PFSK-1 (cell line): Measurements from ENCODE around the gene GNG13.

Experiments used
- FOXP2 ChIP-seq: optimal IDR thresholded peaks from 2 replicates; pipeline ENCODE3; 2011; ENCODE audit warnings: borderline replicate concordance, control low read depth, inconsistent platforms; ENCODE audit not compliant: insufficient read depth; ENCODE audit errors: extremely low read length, extremely low read depth
- POLR2AphosphoS5 ChIP-seq: IDR thresholded peaks from 2 replicates; pipeline ENCODE4 v1.6.1; 2012; ENCODE audit warnings: low read depth, mild to moderate bottlenecking, control low read depth, low read length, moderate library complexity
- SIN3A ChIP-seq: IDR thresholded peaks from 2 replicates; pipeline ENCODE4 v1.6.1; 2012; ENCODE audit warnings: mild to moderate bottlenecking, low read length, moderate library complexity, borderline replicate concordance; ENCODE audit not compliant: insufficient read depth
- TAF1 ChIP-seq: IDR thresholded peaks from 2 replicates; pipeline ENCODE4 v1.6.1; 2012; ENCODE audit warnings: low read length, control low read depth, borderline replicate concordance; ENCODE audit not compliant: insufficient read depth
- TF ChIP-seq, protein P1 (sequence below), 2 experiments: IDR thresholded peaks; 2 replicates each; pipeline versions ENCODE4 v1.6.1 to v1.8.0; 2011 to 2012; ENCODE audit warnings: low read depth in 2 of 2, low read length in 2 of 2, control low read depth in 1 of 2, inconsistent platforms in 1 of 2, mild to moderate bottlenecking in 1 of 2, moderate library complexity in 1 of 2; ENCODE audit not compliant: insufficient read depth in 1 of 2

GNG13 gene

DNA sequence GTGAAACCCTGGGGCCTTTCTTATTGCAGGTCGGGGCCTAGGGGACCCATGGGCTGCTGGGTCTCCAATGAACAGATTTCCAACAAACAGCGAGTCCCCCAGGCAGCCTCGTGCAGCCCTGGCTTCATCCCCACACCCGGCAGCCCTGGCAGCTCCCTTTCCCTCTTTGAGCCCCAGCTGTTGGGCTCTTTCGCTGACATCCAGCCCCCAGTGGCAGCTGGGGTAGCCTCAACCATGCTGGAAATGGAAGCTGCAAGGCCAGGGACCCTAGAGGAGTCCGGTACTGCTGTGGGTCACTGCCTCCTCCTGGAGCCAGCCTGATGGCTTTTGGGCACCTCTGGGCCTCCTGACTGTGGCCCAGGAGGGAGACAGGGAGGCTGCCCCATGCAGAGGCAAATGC lies 18.3 kb downstream of the GNG13 start:
- no peak for TF ChIP-seq TAF1
- TF ChIP-seq SIN3A, result no peak
- TF ChIP-seq POLR2AphosphoS5, result no peak
- no peak for TF ChIP-seq FOXP2
- TF ChIP-seq, protein P1, sequence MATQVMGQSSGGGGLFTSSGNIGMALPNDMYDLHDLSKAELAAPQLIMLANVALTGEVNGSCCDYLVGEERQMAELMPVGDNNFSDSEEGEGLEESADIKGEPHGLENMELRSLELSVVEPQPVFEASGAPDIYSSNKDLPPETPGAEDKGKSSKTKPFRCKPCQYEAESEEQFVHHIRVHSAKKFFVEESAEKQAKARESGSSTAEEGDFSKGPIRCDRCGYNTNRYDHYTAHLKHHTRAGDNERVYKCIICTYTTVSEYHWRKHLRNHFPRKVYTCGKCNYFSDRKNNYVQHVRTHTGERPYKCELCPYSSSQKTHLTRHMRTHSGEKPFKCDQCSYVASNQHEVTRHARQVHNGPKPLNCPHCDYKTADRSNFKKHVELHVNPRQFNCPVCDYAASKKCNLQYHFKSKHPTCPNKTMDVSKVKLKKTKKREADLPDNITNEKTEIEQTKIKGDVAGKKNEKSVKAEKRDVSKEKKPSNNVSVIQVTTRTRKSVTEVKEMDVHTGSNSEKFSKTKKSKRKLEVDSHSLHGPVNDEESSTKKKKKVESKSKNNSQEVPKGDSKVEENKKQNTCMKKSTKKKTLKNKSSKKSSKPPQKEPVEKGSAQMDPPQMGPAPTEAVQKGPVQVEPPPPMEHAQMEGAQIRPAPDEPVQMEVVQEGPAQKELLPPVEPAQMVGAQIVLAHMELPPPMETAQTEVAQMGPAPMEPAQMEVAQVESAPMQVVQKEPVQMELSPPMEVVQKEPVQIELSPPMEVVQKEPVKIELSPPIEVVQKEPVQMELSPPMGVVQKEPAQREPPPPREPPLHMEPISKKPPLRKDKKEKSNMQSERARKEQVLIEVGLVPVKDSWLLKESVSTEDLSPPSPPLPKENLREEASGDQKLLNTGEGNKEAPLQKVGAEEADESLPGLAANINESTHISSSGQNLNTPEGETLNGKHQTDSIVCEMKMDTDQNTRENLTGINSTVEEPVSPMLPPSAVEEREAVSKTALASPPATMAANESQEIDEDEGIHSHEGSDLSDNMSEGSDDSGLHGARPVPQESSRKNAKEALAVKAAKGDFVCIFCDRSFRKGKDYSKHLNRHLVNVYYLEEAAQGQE (IDR thresholded peaks at IDR 0.05; ENCODE audit: insufficient read depth in 1 of 2, low read depth in 2 of 2, low read length in 2 of 2), result no peak

DNA sequence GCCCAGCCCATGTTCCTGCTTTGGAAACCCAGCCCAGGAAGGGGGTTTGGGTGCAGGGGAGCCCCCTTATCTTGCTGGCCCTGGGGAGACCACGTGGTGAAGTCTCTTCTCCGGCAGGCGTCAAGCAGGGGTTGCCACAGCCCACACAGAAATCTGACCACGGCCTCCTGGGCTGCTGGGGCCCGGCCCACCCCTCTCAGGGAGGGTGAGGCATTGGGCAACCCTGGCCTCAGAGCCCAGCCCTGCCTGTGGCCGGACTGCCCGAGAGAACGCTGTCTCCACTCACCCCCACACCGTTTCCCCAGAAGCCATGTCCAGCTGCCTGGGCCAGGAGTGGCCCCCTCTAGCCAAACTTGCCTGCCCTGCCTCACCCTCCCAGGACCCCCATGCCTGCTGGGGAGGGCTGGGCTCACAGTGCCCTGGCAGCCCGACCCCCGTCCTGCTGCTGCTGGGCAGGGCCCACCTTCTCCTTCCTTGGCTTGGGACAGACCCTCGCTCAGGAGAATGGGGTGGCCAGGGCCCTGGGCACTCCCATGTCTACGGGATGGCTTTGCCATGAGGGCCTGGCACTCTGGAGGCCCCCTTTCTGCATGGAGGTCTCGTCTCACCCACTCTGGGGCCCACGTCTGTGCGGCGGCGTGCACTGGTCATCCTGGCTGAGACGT lies 19.1 kb downstream of the GNG13 start:
- TF ChIP-seq POLR2AphosphoS5 (no peak), FOXP2 (no peak), SIN3A (no peak), TAF1 (no peak)
- TF ChIP-seq, protein P1 (IDR thresholded peaks at IDR 0.05; ENCODE audit: insufficient read depth in 1 of 2, low read depth in 2 of 2, low read length in 2 of 2), result no peak

DNA sequence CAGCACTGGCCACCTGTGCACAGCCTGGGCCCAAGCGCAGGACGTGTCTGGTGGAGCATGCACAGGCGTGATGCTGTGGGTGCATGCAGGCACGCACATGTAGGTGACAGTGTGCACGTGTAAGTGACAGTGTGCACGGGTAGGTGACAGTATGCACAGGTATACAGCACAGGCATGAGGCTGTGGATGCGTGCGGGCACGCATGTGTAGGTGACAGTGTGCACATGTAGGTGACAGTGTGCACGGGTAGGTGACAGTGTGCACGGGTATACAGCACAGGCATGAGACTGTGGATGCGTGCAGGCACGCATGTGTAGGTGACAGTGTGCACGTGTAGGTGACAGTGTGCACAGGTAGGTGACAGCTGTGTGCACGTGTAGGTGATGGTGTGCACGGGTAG lies 20.2 kb downstream of the GNG13 start:
- TF ChIP-seq, protein P1 (IDR thresholded peaks at IDR 0.05; ENCODE audit: insufficient read depth in 1 of 2, low read depth in 2 of 2, low read length in 2 of 2), result no peak
- TF ChIP-seq TAF1, result no peak

DNA sequence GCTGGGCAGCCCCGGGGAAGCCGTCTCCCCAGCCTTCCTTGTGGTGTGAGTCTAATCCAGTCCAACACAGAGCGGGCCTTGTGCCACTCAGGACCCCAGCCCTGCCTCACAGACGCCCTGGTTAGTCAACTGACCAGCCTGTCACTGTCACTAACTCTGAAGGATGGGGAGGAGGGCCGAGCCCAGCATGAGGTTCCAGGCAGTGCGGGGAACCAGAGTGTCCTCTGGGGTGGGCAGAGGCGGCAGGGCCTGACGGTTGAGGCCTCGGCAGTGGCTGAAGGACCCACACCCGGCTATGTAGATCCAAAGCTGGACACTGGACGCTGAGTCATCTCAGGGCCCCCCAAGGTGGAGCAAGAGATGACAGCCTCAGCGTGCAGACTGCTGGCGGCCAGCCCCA lies 21.0 kb downstream of the GNG13 start:
- TF ChIP-seq POLR2AphosphoS5 (no peak), FOXP2 (no peak), SIN3A (no peak), TAF1 (no peak)

DNA sequence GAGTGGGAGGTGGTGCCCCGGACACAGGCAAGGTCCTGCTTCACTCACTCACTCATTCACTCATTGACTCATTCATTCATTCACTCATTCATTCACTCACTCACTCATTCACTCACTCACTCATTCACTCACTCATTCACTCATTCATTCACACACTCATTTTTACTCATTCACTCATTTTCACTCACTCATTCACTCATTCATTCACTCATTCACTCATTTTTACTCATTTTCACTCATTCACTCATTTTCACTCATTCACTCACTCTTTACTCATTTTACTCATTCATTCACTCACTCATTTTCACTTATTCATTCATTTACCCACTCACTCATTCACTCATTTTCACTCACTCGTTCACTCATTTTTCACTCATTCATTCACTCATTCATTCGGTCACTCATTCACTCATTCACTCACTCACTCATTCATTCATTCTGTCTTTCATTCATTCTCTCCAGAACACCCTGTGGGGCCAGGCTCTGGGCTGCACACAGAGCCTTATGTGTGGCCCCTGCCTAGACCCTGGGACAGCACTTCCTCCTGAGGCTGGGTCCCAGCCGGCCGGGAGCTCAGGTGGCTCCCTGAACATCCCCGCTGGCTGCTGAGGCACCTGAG lies 21.5 kb downstream of the GNG13 start:
- no peak for TF ChIP-seq TAF1
- no peak for TF ChIP-seq SIN3A
- TF ChIP-seq POLR2AphosphoS5, result no peak
- TF ChIP-seq FOXP2, result no peak

DNA sequence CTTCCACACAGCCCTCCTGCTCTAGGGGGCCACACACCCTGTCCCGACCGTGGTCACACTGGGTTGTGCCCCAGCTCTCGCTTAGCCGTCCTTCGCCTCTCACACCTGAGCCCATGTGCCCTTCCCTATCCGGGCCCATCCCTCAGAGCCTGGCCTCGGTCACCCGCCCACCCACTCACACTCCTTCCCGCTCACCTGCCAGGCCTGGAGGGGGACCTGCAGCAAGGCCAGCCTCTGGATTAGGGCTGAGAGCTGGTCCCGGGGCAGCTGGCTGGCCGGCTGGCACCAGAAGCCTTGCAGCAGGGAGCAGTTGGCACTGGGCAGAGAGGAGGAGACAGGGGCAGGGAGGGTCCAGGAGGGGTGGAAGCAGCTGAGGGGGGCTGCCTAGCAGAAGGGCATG lies 22.1 kb downstream of the GNG13 start:
- no peak for TF ChIP-seq POLR2AphosphoS5
- no peak for TF ChIP-seq SIN3A
- TF ChIP-seq FOXP2, result no peak
- TF ChIP-seq TAF1, result no peak
- TF ChIP-seq, protein P1 (IDR thresholded peaks at IDR 0.05; ENCODE audit: insufficient read depth in 1 of 2, low read depth in 2 of 2, low read length in 2 of 2), result no peak
